ENCODE data around the gene S100A5.

Gene S100A5

GRCh38 chr1:153506831-153507413 lies 33.8 kb downstream of the S100A5 start:
- Histone ChIP-seq H3K4me3 (ENCODE audit: severe bottlenecking) (no peak overlapping the region), H3K27me3 (ENCODE audit: insufficient read depth, poor library complexity, severe bottlenecking) (no peaks in the 10 kb centered on the region), H3K36me3 (ENCODE audit: low read depth) (no peaks in the 10 kb centered on the region), H3K4me1 (ENCODE audit: insufficient read depth, poor library complexity, severe bottlenecking) (peaks cover 23% of the 10 kb centered on the region), H3K9me3 (ENCODE audit: severe bottlenecking) (no peaks in the 10 kb centered on the region), H3K27ac (ENCODE audit: poor library complexity, severe bottlenecking) (peak overlapping the region; percentile 68)
- no peak for TF ChIP-seq CTCF (IDR thresholded peaks at IDR 0.05; ENCODE audit: poor library complexity, severe bottlenecking)
- peak; percentile 80 for ATAC-seq (ENCODE audit: low read depth)
- DNase-seq (ENCODE audit: low spot score): no peak

- H3K9me3 ChIP-seq (ENCODE audit: severe bottlenecking): no peaks in the 10 kb centered on the region
- DNase-seq (ENCODE audit: low spot score) (no peak), ATAC-seq (ENCODE audit: low read depth) (no peak)
- H3K36me3 ChIP-seq (ENCODE audit: low read depth): no peaks in the 10 kb centered on the region
- no peak overlapping the region for H3K4me3 ChIP-seq (ENCODE audit: severe bottlenecking)
- no peaks in the 10 kb centered on the region for H3K27me3 ChIP-seq (ENCODE audit: insufficient read depth, poor library complexity, severe bottlenecking)
- no peak for TF ChIP-seq CTCF (IDR thresholded peaks at IDR 0.05; ENCODE audit: poor library complexity, severe bottlenecking)
- peaks cover 23% of the 10 kb centered on the region for H3K4me1 ChIP-seq (ENCODE audit: insufficient read depth, poor library complexity, severe bottlenecking)
- peak overlapping the region; percentile 68 for H3K27ac ChIP-seq (ENCODE audit: poor library complexity, severe bottlenecking)
These were observed 34.3 kb downstream of the S100A5 start for GRCh38 chr1:153506386-153506785.

GRCh38 chr1:153505576-153505975 lies 35.2 kb downstream of the S100A5 start:
- no peak for ATAC-seq (ENCODE audit: low read depth)
- H3K4me3 ChIP-seq (ENCODE audit: severe bottlenecking): no peak overlapping the region
- no peak for TF ChIP-seq CTCF (IDR thresholded peaks at IDR 0.05; ENCODE audit: poor library complexity, severe bottlenecking)
- no peak for DNase-seq (ENCODE audit: low spot score)
- peaks cover 23% of the 10 kb centered on the region for H3K4me1 ChIP-seq (ENCODE audit: insufficient read depth, poor library complexity, severe bottlenecking)
- no peak overlapping the region for H3K27ac ChIP-seq (ENCODE audit: poor library complexity, severe bottlenecking)
- H3K27me3 ChIP-seq (ENCODE audit: insufficient read depth, poor library complexity, severe bottlenecking): no peaks in the 10 kb centered on the region
- H3K9me3 ChIP-seq (ENCODE audit: severe bottlenecking): no peaks in the 10 kb centered on the region
- no peaks in the 10 kb centered on the region for H3K36me3 ChIP-seq (ENCODE audit: low read depth)

- DNase-seq (ENCODE audit: low spot score): no peak
- Histone ChIP-seq H3K4me3 (ENCODE audit: severe bottlenecking) (no peak overlapping the region), H3K4me1 (ENCODE audit: insufficient read depth, poor library complexity, severe bottlenecking) (peaks cover 23% of the 10 kb centered on the region), H3K27ac (ENCODE audit: poor library complexity, severe bottlenecking) (no peak overlapping the region), H3K9me3 (ENCODE audit: severe bottlenecking) (no peaks in the 10 kb centered on the region), H3K36me3 (ENCODE audit: low read depth) (no peaks in the 10 kb centered on the region), H3K27me3 (ENCODE audit: insufficient read depth, poor library complexity, severe bottlenecking) (no peaks in the 10 kb centered on the region)
- no peak for TF ChIP-seq CTCF (IDR thresholded peaks at IDR 0.05; ENCODE audit: poor library complexity, severe bottlenecking)
- no peak for ATAC-seq (ENCODE audit: low read depth)
These were observed 37.0 kb downstream of the S100A5 start for GRCh38 chr1:153503766-153504165.

GRCh38 chr1:153498746-153499145 lies 42.0 kb downstream of the S100A5 start:
- H3K27ac ChIP-seq (ENCODE audit: poor library complexity, severe bottlenecking): no peak overlapping the region
- no peak overlapping the region for H3K4me3 ChIP-seq (ENCODE audit: severe bottlenecking)
- DNase-seq (ENCODE audit: low spot score): no peak
- H3K9me3 ChIP-seq (ENCODE audit: severe bottlenecking): no peaks in the 10 kb centered on the region
- H3K4me1 ChIP-seq (ENCODE audit: insufficient read depth, poor library complexity, severe bottlenecking): peaks cover 2% of the 10 kb centered on the region
- no peak for TF ChIP-seq CTCF (IDR thresholded peaks at IDR 0.05; ENCODE audit: poor library complexity, severe bottlenecking)
- no peak for ATAC-seq (ENCODE audit: low read depth)
- H3K36me3 ChIP-seq (ENCODE audit: low read depth): no peaks in the 10 kb centered on the region
- H3K27me3 ChIP-seq (ENCODE audit: insufficient read depth, poor library complexity, severe bottlenecking): no peaks in the 10 kb centered on the region

Data from RWPE2 (cell line).